CD4-positive, alpha-beta T cell treated with Interleukin-17A for 4 hours (primary cell): ENCODE data around the gene ADAMTS18.
"Not testable (repeated sequence)": the region's sequence is repeated elsewhere in the genome, so short reads cannot be mapped to it uniquely, and the experiment has no call there.

ENCODE experiments used
- DNase-seq: peaks from one replicate; pipeline ENCODE4 v3.0.0-alpha.2; 2020; ENCODE audit warnings: mixed read lengths

ADAMTS18 gene

DNA sequence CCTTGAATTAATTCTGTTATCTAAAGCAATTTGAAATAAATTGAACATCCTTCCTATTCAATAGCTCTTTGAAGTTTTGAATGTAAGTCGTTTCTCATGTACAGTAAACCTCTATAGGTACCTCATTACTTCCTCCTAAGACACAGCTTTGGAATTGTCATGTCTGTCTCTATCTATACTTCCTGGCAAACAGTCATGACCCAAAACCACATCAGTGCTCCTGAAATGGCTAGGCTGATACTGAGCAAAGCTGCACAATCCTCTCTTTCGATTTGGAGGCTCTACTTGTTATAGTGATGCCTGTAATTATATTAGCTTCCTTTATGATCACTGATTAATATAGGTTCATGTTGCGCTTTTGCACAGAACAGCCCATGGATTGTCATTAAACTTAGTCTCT is 110.1 kb downstream of the ADAMTS18 start:
- no peak for DNase-seq

DNA sequence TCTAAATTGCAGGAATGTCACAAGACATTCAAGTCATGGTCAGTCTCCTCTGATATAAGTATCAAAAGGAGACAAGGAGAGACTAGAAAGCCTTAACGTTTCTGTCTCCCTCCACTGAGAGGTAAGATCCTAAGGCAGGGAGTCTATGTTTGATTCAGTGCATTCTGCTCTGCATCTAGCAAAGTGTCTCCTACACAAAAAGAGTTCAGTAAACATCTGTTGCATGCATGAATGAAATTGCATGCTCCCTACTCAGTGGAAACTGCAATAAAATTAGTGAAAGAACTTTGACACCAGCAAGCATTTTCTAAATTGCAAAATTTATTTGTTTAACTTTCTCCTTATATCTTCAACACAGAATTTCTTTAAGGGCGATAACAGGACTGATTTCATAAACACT is 111.1 kb downstream of the ADAMTS18 start:
- no peak for DNase-seq

- DNase-seq: no peak
Measured at GRCh38 chr16:77322757-77323156, 112.1 kb downstream of the ADAMTS18 start.

GRCh38 chr16:77317059-77317458 is 117.8 kb downstream of the ADAMTS18 start:
- no peak for DNase-seq

GRCh38 chr16:77310877-77311276 is 124.0 kb downstream of the ADAMTS18 start:
- no peak for DNase-seq

- no peak for DNase-seq
Measured at GRCh38 chr16:77308163-77308561, 126.7 kb downstream of the ADAMTS18 start.

DNA sequence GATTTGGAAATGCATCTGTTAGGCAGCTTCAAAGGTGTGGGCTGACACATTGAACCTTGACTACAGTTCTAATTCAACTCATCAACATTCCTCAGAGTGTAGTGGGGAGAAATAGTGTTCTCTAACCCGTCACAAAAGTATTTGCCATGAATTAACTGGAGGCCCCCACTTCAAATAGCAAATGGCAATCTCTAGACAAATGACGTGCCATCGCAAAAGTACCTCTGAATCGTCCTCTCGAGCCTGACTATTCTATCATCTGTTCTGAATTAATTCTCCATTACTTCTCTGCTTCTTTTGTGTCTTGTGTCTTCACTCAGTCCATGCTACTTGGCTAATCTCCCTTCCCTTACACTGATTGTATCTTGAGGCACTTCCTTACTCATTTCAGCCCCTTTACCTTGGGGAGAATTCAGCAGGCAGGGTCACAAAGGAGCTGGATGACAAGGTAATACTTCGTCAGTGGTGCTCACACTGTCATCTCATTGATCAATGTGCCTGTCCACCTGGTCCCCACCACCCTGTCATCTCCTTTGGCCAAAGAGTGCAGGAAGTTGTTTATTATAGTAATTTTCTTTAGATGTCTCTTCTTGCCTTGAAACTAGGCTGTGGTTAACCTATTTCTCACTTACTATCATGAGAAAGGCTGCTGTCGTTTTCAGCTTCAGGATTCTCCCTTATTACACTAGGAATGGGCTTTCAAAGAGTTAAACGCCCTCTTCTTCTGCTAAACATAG is 127.2 kb downstream of the ADAMTS18 start:
- DNase-seq: no peak

- DNase-seq: no peak
Measured at GRCh38 chr16:77306075-77306474, 128.8 kb downstream of the ADAMTS18 start.

DNA sequence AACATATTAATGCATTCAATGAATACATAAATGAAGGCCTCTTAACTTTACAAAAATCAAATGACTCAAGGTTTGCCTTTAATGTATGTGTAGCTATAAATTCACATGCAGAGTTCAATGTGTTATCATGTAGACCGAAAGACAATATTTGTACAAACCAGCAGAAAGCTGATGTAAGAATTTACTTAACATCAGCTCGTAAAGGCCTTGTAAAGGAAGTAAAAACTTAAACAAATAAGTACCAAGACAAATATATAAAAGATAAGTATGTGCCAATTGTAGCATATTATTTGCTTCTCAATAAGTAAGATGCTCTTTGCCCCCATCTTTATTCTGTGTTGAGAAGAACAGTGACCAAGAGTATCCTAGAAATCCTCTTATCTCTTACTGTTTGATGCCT is 130.0 kb downstream of the ADAMTS18 start:
- no peak for DNase-seq

DNA sequence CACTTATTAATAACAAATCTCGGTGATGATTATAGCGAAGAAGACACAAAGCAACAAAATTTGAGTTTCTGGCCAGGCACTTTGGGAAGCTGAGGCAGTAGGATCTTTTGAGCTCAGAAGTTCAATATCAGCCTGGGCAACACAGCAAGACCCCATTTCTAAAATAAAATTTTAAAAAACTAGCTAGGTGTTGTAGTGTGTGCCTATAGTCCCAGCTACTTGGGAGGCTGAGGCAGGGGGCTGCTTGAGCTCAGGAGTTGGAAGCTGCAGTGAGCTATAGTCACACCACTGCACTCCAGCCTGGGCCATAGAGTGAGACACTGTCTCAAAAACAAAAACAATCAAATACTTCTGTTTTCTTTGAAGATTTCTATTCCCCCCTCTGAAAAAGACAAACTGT is 130.7 kb downstream of the ADAMTS18 start:
- DNase-seq: no peak

GRCh38 chr16:77302674-77303073 is 132.2 kb downstream of the ADAMTS18 start:
- no peak for DNase-seq

GRCh38 chr16:77302249-77302648 is 132.6 kb downstream of the ADAMTS18 start:
- no peak for DNase-seq

DNA sequence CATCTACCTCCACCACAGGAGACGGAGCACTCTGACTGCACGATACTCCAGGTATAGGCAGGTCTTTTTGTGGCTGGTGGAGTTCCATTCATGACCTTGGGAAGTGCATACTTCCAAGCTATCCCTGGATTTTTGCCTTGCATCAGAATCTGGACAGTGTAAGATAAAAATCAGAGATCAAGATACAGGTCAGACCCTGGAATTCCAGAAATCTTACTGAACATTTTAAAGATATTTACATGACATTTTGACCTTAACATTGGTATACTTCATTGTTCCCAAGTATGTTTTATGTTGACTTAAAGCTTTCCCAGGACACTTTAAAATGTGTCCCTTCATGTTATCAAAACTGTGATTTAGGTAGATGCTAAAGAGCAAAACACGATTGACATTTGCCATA is 134.6 kb downstream of the ADAMTS18 start:
- no peak for DNase-seq

- no peak for DNase-seq
Measured at GRCh38 chr16:77299395-77299794, 135.4 kb downstream of the ADAMTS18 start.

GRCh38 chr16:77298418-77299360 is 136.1 kb downstream of the ADAMTS18 start:
- DNase-seq: no peak

DNA sequence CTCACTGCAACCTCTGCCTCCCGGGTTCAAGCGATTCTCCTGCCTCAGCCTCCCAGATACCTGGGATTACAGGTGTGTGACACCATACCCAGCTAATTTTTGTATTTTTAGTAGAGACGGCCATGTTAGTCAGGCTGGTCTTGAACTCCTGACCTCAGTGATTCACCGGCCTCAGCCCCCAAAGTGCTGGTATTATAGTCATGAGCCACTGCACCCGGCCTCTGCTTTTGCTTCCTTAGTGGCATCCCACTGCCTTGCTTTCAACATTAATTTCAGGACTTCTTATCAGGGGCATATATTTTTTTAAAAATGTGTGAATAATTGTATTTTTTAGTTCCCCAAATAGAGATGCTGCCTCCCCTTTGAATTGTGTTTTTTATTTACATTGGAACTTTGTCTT is 136.8 kb downstream of the ADAMTS18 start:
- no peak for DNase-seq

DNA sequence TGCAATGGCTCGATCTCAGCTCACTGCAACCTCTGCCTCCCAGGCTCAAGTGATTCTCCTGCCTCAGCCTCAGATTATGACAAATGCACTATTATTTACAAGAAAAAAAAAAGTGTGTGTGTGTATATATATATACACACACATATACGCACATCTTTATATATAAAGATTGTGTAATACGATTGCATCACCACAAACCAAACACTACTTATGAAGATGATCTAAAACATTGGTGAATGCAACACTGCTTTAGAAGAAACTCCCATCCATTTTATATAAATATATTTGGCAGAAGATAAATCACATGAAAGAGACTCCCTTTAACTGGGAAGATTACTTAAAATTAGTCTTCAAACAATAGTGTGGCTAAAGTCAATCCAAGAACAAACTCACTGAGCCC is 138.9 kb downstream of the ADAMTS18 start:
- no peak for DNase-seq

DNA sequence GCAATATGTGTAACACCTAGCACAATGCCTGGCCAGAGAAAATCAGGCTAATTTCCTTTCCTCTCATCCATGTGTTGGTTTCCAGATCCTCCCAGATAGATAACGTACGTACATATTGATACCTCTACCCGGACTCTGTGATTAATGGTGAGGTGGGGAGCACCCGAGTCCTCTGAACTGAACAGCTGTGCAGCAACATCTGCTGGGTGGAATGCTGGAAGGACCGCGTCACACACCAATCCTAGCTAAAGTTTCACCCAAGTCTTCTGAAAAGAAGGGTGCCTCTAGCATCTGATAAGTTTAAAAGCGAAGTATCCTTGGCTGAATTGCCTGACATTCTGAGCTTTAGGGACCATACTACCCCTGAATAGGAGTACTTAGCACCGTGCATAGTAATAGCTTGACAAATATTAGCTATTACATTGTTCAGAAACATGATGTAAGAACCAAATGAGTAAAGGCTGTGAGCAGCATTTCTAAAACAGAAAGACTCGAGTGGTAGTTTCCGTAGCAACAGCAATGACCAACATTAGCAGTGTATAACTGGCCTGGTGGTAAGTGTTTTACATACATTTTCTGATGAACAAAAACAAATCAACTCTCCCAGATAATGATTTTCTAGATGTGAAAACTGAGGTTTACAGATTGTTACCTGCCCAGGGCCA is 144.3 kb downstream of the ADAMTS18 start:
- no peak for DNase-seq

- DNase-seq: no peak
Measured at GRCh38 chr16:77289331-77289809, 145.5 kb downstream of the ADAMTS18 start.

- DNase-seq: no peak
Measured at GRCh38 chr16:77288222-77288621, 146.6 kb downstream of the ADAMTS18 start.

- no peak for DNase-seq
Measured at GRCh38 chr16:77285676-77286075, 149.2 kb downstream of the ADAMTS18 start.

DNA sequence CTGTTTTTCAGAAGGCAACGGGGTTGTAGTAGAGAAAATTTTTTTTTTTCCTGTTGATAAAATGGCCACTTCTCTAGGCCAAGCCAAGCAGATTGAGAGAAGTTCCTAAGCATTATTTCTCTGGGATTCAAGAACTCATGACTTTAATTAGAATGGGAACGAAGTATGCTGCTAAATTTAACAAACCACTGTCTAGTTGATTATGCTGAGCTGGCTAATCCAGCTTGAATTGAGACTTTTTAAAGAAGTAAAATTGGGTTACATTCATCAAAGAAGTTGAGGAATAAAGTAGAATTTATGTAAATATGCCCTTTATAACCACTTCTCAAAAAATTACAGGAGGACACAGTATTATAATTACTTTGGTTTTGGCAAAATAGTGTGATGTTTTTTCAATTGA is 152.5 kb downstream of the ADAMTS18 start:
- no peak for DNase-seq

- DNase-seq: not testable (repeated sequence)
Measured at GRCh38 chr16:77279316-77279715, 155.5 kb downstream of the ADAMTS18 start.
